ENCODE data around the gene FNDC1.

Gene FNDC1

GRCh38 chr6:159161839-159162238, 7.4 kb upstream of the FNDC1 start:
- DNase-seq (ENCODE audit: low read depth) = no peak

- DNase-seq (ENCODE audit: low read depth) = no peak
Observed at GRCh38 chr6:159163901-159164370, 5.3 kb upstream of the FNDC1 start.

GRCh38 chr6:159168536-159169192, 536 bp upstream of the FNDC1 start:
- DNase-seq (ENCODE audit: low read depth) = no peak

GRCh38 chr6:159169557-159170332, 545 bp downstream of the FNDC1 start:
- DNase-seq (ENCODE audit: low read depth) = no peak

- no peak for DNase-seq (ENCODE audit: low read depth)
Observed at GRCh38 chr6:159170333-159170672, 1.1 kb downstream of the FNDC1 start.

- no peak for DNase-seq (ENCODE audit: low read depth)
Observed at GRCh38 chr6:159170999-159171712, 2.0 kb downstream of the FNDC1 start.

- no peak for DNase-seq (ENCODE audit: low read depth)
Observed at GRCh38 chr6:159172091-159172491, 2.9 kb downstream of the FNDC1 start.

GRCh38 chr6:159174263-159174969, 5.2 kb downstream of the FNDC1 start:
- peak; percentile 52 for DNase-seq (ENCODE audit: low read depth)

- no peak for DNase-seq (ENCODE audit: low read depth)
Observed at GRCh38 chr6:159176913-159177312, 7.7 kb downstream of the FNDC1 start.

- no peak for DNase-seq (ENCODE audit: low read depth)
Observed at GRCh38 chr6:159178847-159179246, 9.6 kb downstream of the FNDC1 start.

GRCh38 chr6:159180001-159180400, 10.8 kb downstream of the FNDC1 start:
- no peak for DNase-seq (ENCODE audit: low read depth)

- no peak for DNase-seq (ENCODE audit: low read depth)
Observed at GRCh38 chr6:159181914-159182313, 12.7 kb downstream of the FNDC1 start.

- no peak for DNase-seq (ENCODE audit: low read depth)
Observed at GRCh38 chr6:159184559-159184958, 15.4 kb downstream of the FNDC1 start.

- no peak for DNase-seq (ENCODE audit: low read depth)
Observed at GRCh38 chr6:159190460-159190859, 21.3 kb downstream of the FNDC1 start.

GRCh38 chr6:159193923-159194322, 24.7 kb downstream of the FNDC1 start:
- no peak for DNase-seq (ENCODE audit: low read depth)

- no peak for DNase-seq (ENCODE audit: low read depth)
Observed at GRCh38 chr6:159194421-159194820, 25.2 kb downstream of the FNDC1 start.

GRCh38 chr6:159196430-159196975, 27.3 kb downstream of the FNDC1 start:
- no peak for DNase-seq (ENCODE audit: low read depth)

- DNase-seq (ENCODE audit: low read depth) = no peak
Observed at GRCh38 chr6:159197251-159197650, 28.1 kb downstream of the FNDC1 start.

GRCh38 chr6:159201336-159201735, 32.1 kb downstream of the FNDC1 start:
- no peak for DNase-seq (ENCODE audit: low read depth)

- no peak for DNase-seq (ENCODE audit: low read depth)
Observed at GRCh38 chr6:159203304-159204005, 34.3 kb downstream of the FNDC1 start.

- DNase-seq (ENCODE audit: low read depth) = no peak
Observed at GRCh38 chr6:159204605-159205004, 35.4 kb downstream of the FNDC1 start.

Data from activated T-cell treated with anti-CD3 and anti-CD28 coated beads for 1 hour (primary cell).